Erythroblast (primary cell): ENCODE data around the gene SLC44A1.

ENCODE experiments used
- GATA1 ChIP-seq: IDR thresholded peaks from 2 replicates; pipeline ENCODE4 v1.6.1; 2011; ENCODE audit warnings: low read depth, mild to moderate bottlenecking, control low read depth, low read length, moderate library complexity
- POLR2A ChIP-seq: IDR thresholded peaks from 2 replicates; pipeline ENCODE4 v1.6.1; 2011; ENCODE audit warnings: mild to moderate bottlenecking, low read length

GRCh38 chr9:105308461-105309341 lies 64.2 kb downstream of the SLC44A1 start:
- TF ChIP-seq POLR2A (no peak), GATA1 (no peak)
